NB4 (cell line): Measurements from ENCODE around the gene PPP1R9A.

ENCODE experiments used
- DNase-seq: peaks from one replicate; pipeline ENCODE4 v3.0.0; 2010; ENCODE audit warnings: low read depth
- H3K4me3 ChIP-seq: one replicate; pipeline ENCODE4 v1.5.1; 2011; ENCODE audit warnings: mild to moderate bottlenecking, low read depth, low read length, moderate library complexity
- CTCF ChIP-seq: IDR thresholded peaks from one replicate; pipeline ENCODE4 v1.5.1; 2012; ENCODE audit warnings: low read depth, low read length
- MAX ChIP-seq: IDR thresholded peaks from 2 replicates; pipeline ENCODE4 v1.6.1; 2011; ENCODE audit warnings: low read depth, low read length
- MYC ChIP-seq: IDR thresholded peaks from 2 replicates; pipeline ENCODE4 v1.6.1; 2011; ENCODE audit warnings: low read depth, low read length
- POLR2A ChIP-seq: IDR thresholded peaks from 2 replicates; pipeline ENCODE4 v1.6.1; 2011; ENCODE audit warnings: mild to moderate bottlenecking; ENCODE audit not compliant: insufficient read length; ENCODE audit errors: extremely low read depth

The PPP1R9A gene

GRCh38 chr7:95330961-95331337 lies 423.6 kb downstream of the PPP1R9A start:
- H3K4me3 ChIP-seq = peak overlapping the region; percentile 36
- no peak for DNase-seq
- no peak for TF ChIP-seq POLR2A
- no peak for TF ChIP-seq MAX
- no peak for TF ChIP-seq CTCF
- TF ChIP-seq MYC = no peak

GRCh38 chr7:95334447-95334846 lies 427.1 kb downstream of the PPP1R9A start:
- H3K4me3 ChIP-seq = no peak overlapping the region
- no peak for DNase-seq
- TF ChIP-seq MAX = no peak
- TF ChIP-seq POLR2A = no peak
- no peak for TF ChIP-seq CTCF
- TF ChIP-seq MYC = no peak

- no peak for DNase-seq
- TF ChIP-seq POLR2A = no peak
- no peak for TF ChIP-seq MAX
- no peak for TF ChIP-seq CTCF
- no peak for TF ChIP-seq MYC
- H3K4me3 ChIP-seq = no peak overlapping the region
Observed at GRCh38 chr7:95335093-95335492, 427.7 kb downstream of the PPP1R9A start.

- no peak for TF ChIP-seq POLR2A
- no peak for TF ChIP-seq CTCF
- no peak for TF ChIP-seq MYC
- no peak for TF ChIP-seq MAX
- no peak for DNase-seq
- H3K4me3 ChIP-seq = no peak overlapping the region
Observed at GRCh38 chr7:95338832-95339231, 431.4 kb downstream of the PPP1R9A start.

- H3K4me3 ChIP-seq = no peak overlapping the region
- TF ChIP-seq CTCF = no peak
- TF ChIP-seq MAX = no peak
- no peak for TF ChIP-seq MYC
- no peak for TF ChIP-seq POLR2A
- no peak for DNase-seq
Observed at GRCh38 chr7:95340491-95340890, 433.1 kb downstream of the PPP1R9A start.

- DNase-seq = no peak
- no peak for TF ChIP-seq POLR2A
- no peak for TF ChIP-seq MYC
- no peak for TF ChIP-seq CTCF
- no peak for TF ChIP-seq MAX
- no peak overlapping the region for H3K4me3 ChIP-seq
Observed at GRCh38 chr7:95342029-95342428, 434.6 kb downstream of the PPP1R9A start.
